Duodenal mucosa (tissue), 2 donors: ENCODE results near the gene NAV2.

Source experiments
- H3K27ac ChIP-seq: one replicate; pipeline ENCODE4 v1.7.0; 2013; ENCODE audit warnings: low read depth, low read length
- H3K27me3 ChIP-seq, 2 donors: one replicate each; pipeline ENCODE4 v1.7.0; 2013; ENCODE audit warnings: low read length in 2 of 2, control low read depth in 1 of 2; ENCODE audit not compliant: insufficient read depth in 2 of 2, control insufficient read depth in 1 of 2
- H3K36me3 ChIP-seq, 2 donors: one replicate each; pipeline ENCODE4 v1.7.0; 2013; ENCODE audit warnings: low read length in 2 of 2, control low read depth in 1 of 2; ENCODE audit not compliant: insufficient read depth in 2 of 2, control insufficient read depth in 1 of 2
- H3K4me1 ChIP-seq, 2 donors: one replicate each; pipeline ENCODE4 v1.7.0; 2013; ENCODE audit warnings: low read length in 2 of 2, control low read depth in 1 of 2; ENCODE audit not compliant: insufficient read depth in 2 of 2, control insufficient read depth in 1 of 2
- H3K4me3 ChIP-seq, 2 donors: one replicate each; pipeline ENCODE4 v1.7.0; 2013; ENCODE audit warnings: low read length in 2 of 2, low read depth in 1 of 2
- H3K9ac ChIP-seq, 2 donors: one replicate each; pipeline ENCODE4 v1.7.0; 2013; ENCODE audit warnings: low read length in 2 of 2, low read depth in 1 of 2
- H3K9me3 ChIP-seq, 2 donors: one replicate each; pipeline ENCODE4 v1.7.0; 2013; ENCODE audit warnings: low read length in 2 of 2, control low read depth in 1 of 2; ENCODE audit not compliant: control insufficient read depth in 1 of 2

Gene NAV2

DNA sequence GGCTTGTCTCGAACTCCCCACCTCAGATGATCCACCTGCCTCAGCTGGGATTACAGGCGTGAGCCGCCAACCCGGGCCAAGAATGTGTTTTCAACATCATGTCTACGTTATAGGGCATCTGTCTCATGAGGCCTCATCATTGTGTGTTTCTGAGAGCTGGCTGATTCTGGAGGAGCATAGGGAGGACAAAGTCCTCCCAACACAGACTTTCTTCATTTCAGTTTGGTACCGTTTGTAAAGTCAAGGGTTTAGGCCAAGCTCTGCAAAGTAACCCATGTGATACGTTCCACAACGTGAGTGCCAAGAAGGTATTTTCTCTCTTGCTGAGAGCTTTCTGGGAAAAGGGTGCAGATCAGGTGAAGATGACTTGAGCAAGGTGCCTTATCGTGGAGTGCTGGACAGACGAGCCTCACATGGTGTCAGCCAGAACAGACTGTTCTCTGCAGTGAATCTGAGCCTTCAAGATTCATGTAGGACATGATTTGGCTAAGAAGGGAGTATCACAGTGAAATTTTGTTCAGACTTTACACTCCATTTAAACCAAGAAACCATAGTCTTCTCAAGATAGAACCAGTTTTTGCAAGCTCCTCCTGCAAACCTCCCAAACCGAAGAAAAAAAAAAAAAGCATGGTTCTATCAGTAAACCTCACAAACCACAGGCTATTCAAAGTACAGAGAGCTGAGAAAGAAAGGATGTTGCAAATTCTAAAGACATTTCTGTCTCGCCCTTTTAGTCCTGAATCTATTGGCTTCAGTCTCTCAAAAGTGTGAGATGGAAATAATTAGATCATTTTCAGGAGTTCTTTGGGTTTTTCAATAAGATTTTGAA lies 376.0 kb downstream of the NAV2 start:
- no peaks in the 10 kb centered on the region for H3K9me3 ChIP-seq
- H3K27me3 ChIP-seq, result no peaks in the 10 kb centered on the region
- no peak overlapping the region for H3K4me3 ChIP-seq
- no peak overlapping the region for H3K27ac ChIP-seq
- H3K36me3 ChIP-seq, result peaks cover 26 to 31% of the 10 kb centered on the region in 2 donors
- H3K4me1 ChIP-seq, result no peaks in the 10 kb centered on the region
- H3K9ac ChIP-seq, result no peak overlapping the region

DNA sequence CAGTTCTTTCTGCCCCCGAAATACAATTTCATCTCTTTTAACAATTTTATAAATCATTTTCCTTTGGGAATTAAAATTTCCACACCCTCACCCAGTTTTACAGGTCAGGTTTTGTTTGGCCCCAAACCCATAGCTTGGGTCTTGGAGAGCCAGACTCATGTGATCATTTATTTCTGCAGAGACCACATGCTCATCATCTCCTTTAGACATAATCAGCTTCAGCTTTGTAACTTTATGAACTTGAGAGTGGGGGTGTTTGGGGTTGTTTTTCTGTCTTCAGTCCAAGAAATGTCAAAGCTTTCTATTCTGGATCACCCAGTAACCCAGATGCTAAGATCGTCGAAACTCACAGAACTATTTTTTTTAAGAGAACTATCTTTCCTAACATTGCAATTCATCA lies 376.7 kb downstream of the NAV2 start:
- peaks cover 26 to 29% of the 10 kb centered on the region in 2 donors for H3K36me3 ChIP-seq
- H3K9ac ChIP-seq, result no peak overlapping the region
- no peaks in the 10 kb centered on the region for H3K9me3 ChIP-seq
- H3K27ac ChIP-seq, result no peak overlapping the region
- H3K4me3 ChIP-seq, result no peak overlapping the region
- H3K4me1 ChIP-seq, result no peaks in the 10 kb centered on the region
- no peaks in the 10 kb centered on the region for H3K27me3 ChIP-seq

DNA sequence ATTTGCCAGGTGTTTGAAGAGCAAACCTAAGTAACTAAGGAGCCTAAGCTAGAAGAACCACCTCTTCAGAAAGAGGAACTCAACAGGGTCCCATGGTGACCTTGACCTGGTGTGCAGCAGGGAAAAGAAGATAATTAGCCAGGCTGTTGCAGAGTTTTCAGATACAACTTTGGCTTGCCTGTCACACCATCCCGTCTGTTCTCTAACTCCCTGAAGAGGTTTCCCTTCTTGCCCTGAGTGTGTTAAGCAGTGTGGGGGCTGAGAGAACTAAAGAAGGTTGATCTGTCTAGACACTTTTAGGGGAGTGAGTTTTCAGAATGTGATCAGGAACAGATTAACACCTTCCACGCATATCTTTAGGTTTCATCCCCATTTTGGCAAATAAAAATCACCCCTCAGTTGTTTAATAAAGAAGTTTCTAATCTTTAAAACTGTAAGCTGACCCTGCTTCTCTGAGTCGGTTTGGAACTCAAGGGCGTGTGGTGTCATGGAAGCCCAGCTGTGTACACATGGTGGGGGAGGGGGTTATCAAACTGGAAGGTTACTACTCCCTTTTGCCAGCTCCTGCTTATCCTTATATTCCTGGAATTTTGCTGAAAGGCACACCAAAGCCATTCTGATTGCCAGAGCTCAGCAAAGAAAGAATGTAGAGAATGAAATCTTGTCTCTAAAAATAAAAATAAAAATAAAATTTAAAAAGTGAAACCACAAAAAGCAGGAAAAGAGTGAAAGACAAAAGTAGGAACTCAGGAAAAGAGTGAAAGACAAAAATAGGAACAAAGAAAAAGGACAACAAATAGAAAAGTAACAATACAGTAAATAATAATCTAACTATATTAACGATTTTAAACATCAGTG lies 377.4 kb downstream of the NAV2 start:
- Histone ChIP-seq H3K9ac (no peak overlapping the region), H3K36me3 (peaks cover 26 to 29% of the 10 kb centered on the region in 2 donors), H3K9me3 (no peaks in the 10 kb centered on the region), H3K4me3 (no peak overlapping the region), H3K27me3 (no peaks in the 10 kb centered on the region), H3K27ac (no peak overlapping the region), H3K4me1 (no peaks in the 10 kb centered on the region)

DNA sequence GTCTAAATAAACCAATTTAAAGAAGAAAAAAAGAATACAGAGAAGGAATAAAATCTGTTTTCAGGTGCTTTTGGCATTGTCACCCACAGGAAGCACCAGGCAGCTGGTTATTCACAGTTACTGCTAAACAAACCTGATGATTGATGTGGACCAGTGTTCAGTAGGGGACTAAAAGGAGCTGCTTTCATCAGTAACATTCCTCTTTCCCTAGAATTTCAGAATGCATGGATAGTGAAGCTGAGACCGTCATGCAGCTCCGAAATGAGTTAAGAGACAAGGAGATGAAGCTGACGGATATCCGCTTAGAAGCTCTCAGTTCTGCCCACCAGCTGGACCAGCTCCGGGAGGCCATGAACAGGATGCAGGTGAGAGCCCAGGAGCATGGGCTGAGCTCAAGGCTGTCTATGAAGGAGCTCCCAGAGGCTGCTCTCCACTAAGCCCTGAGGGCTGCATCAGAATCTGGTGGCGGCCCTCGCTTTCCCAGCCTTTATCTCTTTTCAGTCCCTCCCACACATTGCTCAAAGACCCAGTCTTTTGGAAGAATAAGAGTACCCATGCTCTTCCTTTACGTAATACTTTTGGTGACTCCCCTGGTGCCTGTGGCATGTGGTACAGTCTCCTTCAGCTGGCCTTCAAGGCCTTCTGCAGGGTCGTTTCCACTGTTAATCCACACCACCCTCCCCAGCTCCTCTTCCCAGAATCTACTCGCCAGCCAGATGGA lies 378.2 kb downstream of the NAV2 start:
- H3K4me3 ChIP-seq, result no peak overlapping the region
- H3K9me3 ChIP-seq, result no peaks in the 10 kb centered on the region
- H3K9ac ChIP-seq, result no peak overlapping the region
- H3K27me3 ChIP-seq, result no peaks in the 10 kb centered on the region
- H3K36me3 ChIP-seq, result peaks cover 28 to 34% of the 10 kb centered on the region in 2 donors
- H3K27ac ChIP-seq, result no peak overlapping the region
- H3K4me1 ChIP-seq, result no peaks in the 10 kb centered on the region

DNA sequence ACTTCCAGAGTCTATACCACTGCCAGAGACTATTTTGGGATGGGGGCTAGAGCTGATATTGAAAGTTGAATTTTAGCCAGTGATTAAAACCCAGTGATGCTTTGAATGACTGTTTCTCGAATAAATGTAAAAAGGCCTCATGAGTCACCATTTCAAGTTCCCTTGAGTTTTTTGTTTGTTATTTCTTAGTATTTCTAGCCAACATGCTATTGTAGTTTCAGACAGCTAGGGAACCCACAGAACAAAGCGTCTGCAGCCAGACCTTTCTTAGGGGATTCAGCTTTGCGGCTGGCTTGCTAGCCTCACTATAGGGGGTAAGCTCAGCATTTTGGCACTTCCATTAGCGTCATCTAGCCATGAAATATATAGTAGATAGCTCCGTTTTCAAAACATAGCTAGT lies 381.1 kb downstream of the NAV2 start:
- Histone ChIP-seq H3K4me3 (no peak overlapping the region), H3K9ac (no peak overlapping the region), H3K36me3 (peaks cover 25 to 34% of the 10 kb centered on the region in 2 donors), H3K27me3 (no peaks in the 10 kb centered on the region), H3K27ac (no peak overlapping the region), H3K4me1 (no peaks in the 10 kb centered on the region), H3K9me3 (no peaks in the 10 kb centered on the region)

DNA sequence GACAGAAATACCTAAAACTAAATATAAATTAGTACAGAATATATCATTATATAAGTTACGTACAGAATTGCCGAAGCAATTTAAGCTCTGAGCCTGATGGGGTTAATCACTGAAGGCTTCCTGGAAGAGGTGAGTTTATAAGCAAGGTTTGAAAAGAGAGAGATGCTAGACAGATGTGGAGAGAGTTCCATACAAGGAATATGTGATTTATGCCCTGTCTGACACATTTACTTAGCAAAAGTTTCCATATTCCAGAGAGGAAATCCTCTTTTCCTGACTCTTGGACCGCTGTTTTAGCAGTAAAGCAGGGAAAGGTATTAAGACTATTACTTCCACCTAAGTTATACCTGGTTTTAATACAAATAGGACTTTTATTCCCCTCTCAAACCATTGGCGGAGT lies 382.6 kb downstream of the NAV2 start:
- Histone ChIP-seq H3K4me3 (no peak overlapping the region), H3K4me1 (no peaks in the 10 kb centered on the region), H3K9ac (no peak overlapping the region), H3K27me3 (no peaks in the 10 kb centered on the region), H3K9me3 (no peaks in the 10 kb centered on the region), H3K27ac (no peak overlapping the region), H3K36me3 (peaks cover 25 to 39% of the 10 kb centered on the region in 2 donors)

DNA sequence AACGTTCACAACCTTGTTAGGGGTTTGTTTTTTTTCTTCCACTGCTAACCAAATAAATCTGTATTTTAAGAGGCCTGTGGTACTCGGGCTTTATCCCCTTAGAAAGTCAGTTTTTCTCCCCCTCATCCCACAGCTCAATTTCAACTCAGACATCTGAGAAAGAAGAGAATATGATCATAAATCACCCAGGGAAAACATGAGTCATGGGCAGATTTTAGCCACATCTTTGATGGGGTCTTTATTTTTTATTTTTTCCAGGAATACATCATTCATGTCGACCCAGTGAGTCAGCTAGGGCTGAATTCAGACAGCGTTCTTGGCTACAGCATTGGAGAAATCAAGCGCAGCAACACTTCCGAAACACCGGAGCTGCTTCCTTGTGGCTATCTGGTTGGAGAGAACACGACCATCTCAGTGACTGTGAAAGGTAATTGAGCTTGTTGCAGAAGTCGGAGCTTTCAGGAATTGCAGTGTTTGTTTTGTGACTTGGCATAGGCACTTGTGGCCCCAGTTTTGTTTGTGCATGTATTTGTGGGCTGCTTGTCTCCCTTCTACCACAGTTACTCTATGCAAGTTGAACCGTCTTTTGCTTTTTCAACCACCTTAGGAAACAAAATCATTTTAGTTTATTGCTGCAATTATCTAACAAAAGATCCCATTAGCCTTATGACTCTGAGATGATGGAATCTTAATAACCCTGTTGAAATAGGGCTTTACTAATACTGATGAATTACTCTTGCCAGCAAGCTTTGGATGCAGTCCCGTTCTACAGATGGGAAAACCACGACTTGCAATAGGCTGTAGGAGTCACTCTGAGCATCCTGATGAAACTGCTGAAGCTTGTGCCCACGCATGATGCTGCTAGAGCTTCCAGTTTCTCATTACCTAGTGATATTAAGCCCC lies 384.9 kb downstream of the NAV2 start:
- no peak overlapping the region for H3K27ac ChIP-seq

DNA sequence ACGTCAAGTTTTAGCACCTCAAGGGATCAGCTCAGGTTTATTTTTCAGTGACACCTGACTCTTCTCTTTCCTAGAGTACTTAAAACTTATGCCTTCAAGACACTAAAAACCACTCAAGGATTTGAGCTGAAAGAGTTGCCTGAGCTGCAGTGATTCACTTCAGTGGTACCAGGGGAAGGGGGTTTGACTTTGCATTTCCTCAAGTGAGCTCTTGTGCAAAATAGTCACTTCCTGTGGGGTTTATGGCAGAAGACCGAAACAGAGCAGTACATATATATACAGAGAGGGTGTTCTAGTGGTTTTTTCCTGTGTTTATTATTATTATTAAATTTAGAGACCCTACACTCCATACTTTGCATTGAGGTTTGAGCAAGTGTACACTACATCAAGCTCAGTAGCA lies 386.9 kb downstream of the NAV2 start:
- H3K4me1 ChIP-seq, result no peaks in the 10 kb centered on the region
- H3K27me3 ChIP-seq, result no peaks in the 10 kb centered on the region
- H3K4me3 ChIP-seq, result no peak overlapping the region
- H3K9ac ChIP-seq, result no peak overlapping the region
- H3K9me3 ChIP-seq, result no peaks in the 10 kb centered on the region
- H3K27ac ChIP-seq, result no peak overlapping the region
- H3K36me3 ChIP-seq, result peaks cover 11 to 50% of the 10 kb centered on the region in 2 donors

More for the DNA sequence above, 384.9 kb downstream of the NAV2 start:
- H3K36me3 ChIP-seq, result peaks cover 6 to 42% of the 10 kb centered on the region in 2 donors
- H3K27me3 ChIP-seq, result no peaks in the 10 kb centered on the region
- no peak overlapping the region for H3K4me3 ChIP-seq
- no peak overlapping the region for H3K9ac ChIP-seq
- no peaks in the 10 kb centered on the region for H3K9me3 ChIP-seq
- no peaks in the 10 kb centered on the region for H3K4me1 ChIP-seq

DNA sequence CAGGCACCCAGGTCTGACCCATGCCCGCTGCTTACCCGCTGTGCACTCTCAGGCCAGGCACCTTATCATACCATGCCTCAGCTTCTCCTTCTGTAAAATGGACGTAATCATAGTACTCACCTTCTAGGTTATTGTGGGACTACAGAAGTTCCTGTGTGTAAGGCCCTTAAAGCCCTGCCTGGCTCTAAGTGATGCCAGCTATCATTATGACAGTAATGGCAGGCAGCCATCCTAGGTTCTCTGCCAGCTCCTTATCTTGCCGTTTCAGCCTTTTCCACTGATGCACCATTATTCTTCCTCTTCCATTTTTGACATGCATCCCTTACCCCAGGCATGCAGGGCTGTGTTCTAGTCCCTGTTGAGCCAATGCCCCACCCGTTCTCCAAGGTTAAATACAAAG lies 389.8 kb downstream of the NAV2 start:
- Histone ChIP-seq H3K36me3 (peaks cover 12 to 51% of the 10 kb centered on the region in 2 donors), H3K9ac (no peak overlapping the region), H3K4me1 (no peaks in the 10 kb centered on the region), H3K9me3 (no peaks in the 10 kb centered on the region), H3K27ac (no peak overlapping the region), H3K27me3 (no peaks in the 10 kb centered on the region), H3K4me3 (no peak overlapping the region)
